K562 (cell line): ENCODE measurements around the gene NQO2. TPM values are rescaled to one million over a fixed set of nuclear protein-coding genes. Genes with fewer than 3 reads are reported as not detected.

Experiments used
- CXXC5 ChIP-seq: fragments of 250-450 bp; sonication (Bioruptor Pico); IDR thresholded peaks from 2 replicates; pipeline ENCODE4 v1.8.0; 2022; ENCODE audit warnings: inconsistent platforms, mild to moderate bottlenecking, moderate library complexity
- MCM2 ChIP-seq: fragments of 450-650 bp; IDR thresholded peaks from 2 replicates; pipeline ENCODE4 v1.6.1; 2017; ENCODE audit warnings: low read depth, mild to moderate bottlenecking
- PHF8 ChIP-seq: fragments of 200-600 bp; sonication (generic); IDR thresholded peaks from 2 replicates; pipeline ENCODE4 v1.6.1; 2012; ENCODE audit warnings: mixed run types, mild to moderate bottlenecking, inconsistent platforms, low read length, moderate library complexity, borderline replicate concordance
- PRMT5 ChIP-seq: sonication (generic); formaldehyde crosslinking; IDR thresholded peaks from 2 replicates; pipeline ENCODE4 v1.5.0; 2020; ENCODE audit warnings: missing genetic modification reagents
- RFX7 ChIP-seq: fragments of 250-450 bp; sonication (Bioruptor Pico); IDR thresholded peaks from 2 replicates; pipeline ENCODE4 v1.5.1; 2021; ENCODE audit warnings: mild to moderate bottlenecking
- SIN3B ChIP-seq: fragments of 450-650 bp; IDR thresholded peaks from 2 replicates; pipeline ENCODE4 v1.6.1; 2017; ENCODE audit warnings: low read depth, mild to moderate bottlenecking, moderate library complexity
- SIRT6 ChIP-seq: IDR thresholded peaks from one replicate; pipeline ENCODE4 v1.6.1; 2012; ENCODE audit warnings: low read depth, mild to moderate bottlenecking, control low read depth, inconsistent platforms, low read length, moderate library complexity
- SMAD1 ChIP-seq: fragments of 150-350 bp; IDR thresholded peaks from 2 replicates; pipeline ENCODE4 v1.6.1; 2014; ENCODE audit warnings: low read length, low read depth; ENCODE audit not compliant: partially characterized antibody
- SNIP1 ChIP-seq: fragments of 450-650 bp; IDR thresholded peaks from 2 replicates; pipeline ENCODE4 v1.7.1; 2017; ENCODE audit warnings: low read depth, mild to moderate bottlenecking
- WHSC1 ChIP-seq: IDR thresholded peaks from one replicate; pipeline ENCODE4 v1.6.1; 2012; ENCODE audit warnings: low read length, control low read depth, inconsistent platforms
- ZFP30 ChIP-seq: fragments of 250-450 bp; sonication (Bioruptor Pico); IDR thresholded peaks from 2 replicates; pipeline ENCODE4 v1.8.0; 2022; ENCODE audit warnings: moderate library complexity, mild to moderate bottlenecking, inconsistent platforms, borderline replicate concordance
- ZNF551 ChIP-seq: fragments of 250-450 bp; sonication (Bioruptor Pico); IDR thresholded peaks from 2 replicates; pipeline ENCODE4 v1.5.0; 2021; ENCODE audit warnings: mild to moderate bottlenecking, moderate library complexity
- polyA plus RNA-seq, 8 experiments: library from polyadenylated mRNA; depleted of rRNA in 4 of 8; stranded (reverse) in 5 of 8; unstranded in 3 of 8; fragments of >200 nt; fragmentation: Nextera tagmentation in 2 of 8; fragmentation: Illumina TruSeq in 1 of 8; extraction: Ambion mirVana in 2 of 8; extraction: Trizol in 1 of 8; gene quantifications; 2 replicates each; pipeline versions ENCODE4 v1.2.1 to v1.2.3, GENCODE V29; 2011 to 2014; ENCODE audit warnings: inconsistent platforms in 1 of 8, missing spikeins in 1 of 8
- total RNA-seq, 7 experiments: library from RNA; depleted of rRNA in 6 of 7; stranded (reverse); fragments of >200 nt in 6 of 7; fragmentation: Illumina TruSeq in 2 of 7; extraction: Trizol in 2 of 7; gene quantifications; 2 replicates each; pipeline versions ENCODE4 v1.2.1 to v1.2.3, GENCODE V29; 2011 to 2021; ENCODE audit warnings: low replicate concordance in 1 of 7
- TF ChIP-seq, protein P1 (sequence below): fragments of 250-450 bp; sonication (Bioruptor Pico); IDR thresholded peaks from 2 replicates; pipeline ENCODE4 v1.4.0; 2020
- TF ChIP-seq, protein P2 (sequence below): fragments of 250-450 bp; sonication (Bioruptor Pico); IDR thresholded peaks from 2 replicates; pipeline ENCODE4 v1.4.0; 2020
- TF ChIP-seq, protein P3 (sequence below): sonication (generic); formaldehyde crosslinking; IDR thresholded peaks from 2 replicates; pipeline ENCODE4 v1.8.1; 2023; ENCODE audit warnings: mild to moderate bottlenecking, missing genetic modification reagents
- TF ChIP-seq, protein P4 (sequence below): fragments of 250-450 bp; sonication (Bioruptor Pico); IDR thresholded peaks from 2 replicates; pipeline ENCODE4 v1.8.0; 2021; ENCODE audit warnings: moderate library complexity, mild to moderate bottlenecking, inconsistent platforms

The NQO2 gene
- total and polyA plus RNA-seq, 9 of the 15 experiments (the other 6 are each of a cell fraction or from before 2014, with no cell fraction given): 54.6 to 214 (median 116) TPM

DNA sequence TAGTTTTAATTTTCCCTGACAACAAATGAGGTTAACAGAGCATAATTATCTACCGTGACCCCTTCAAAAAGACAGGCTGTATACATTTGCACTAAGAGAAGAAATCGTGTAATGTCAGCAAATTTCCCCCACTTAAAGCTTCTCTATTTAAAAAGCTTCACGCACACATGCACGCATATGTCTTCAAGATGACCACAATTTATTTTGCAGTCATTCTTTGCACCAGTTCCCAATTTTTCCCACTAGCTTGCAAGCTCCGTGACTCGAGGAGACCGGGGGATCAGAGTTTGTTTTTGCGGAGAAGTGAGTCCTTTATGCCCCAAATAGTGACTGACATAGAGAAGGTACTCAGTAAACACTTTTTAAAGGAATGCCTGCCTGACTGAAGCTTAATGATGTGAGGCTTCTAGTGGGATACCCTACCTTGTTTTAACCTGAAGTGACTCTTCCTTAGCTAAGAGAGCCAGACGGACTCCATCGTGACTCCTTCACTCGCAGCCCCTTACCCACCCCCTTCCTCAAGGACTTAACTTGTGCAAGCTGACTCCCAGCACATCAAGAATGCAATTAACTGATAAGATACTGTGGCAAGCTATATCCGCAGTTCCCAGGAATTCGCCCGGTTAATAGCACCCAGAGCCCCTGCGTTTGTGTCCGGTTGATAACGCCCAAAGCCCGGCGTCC is 9.3 kb upstream of the NQO2 start (continued):
- TF ChIP-seq, protein P1, sequence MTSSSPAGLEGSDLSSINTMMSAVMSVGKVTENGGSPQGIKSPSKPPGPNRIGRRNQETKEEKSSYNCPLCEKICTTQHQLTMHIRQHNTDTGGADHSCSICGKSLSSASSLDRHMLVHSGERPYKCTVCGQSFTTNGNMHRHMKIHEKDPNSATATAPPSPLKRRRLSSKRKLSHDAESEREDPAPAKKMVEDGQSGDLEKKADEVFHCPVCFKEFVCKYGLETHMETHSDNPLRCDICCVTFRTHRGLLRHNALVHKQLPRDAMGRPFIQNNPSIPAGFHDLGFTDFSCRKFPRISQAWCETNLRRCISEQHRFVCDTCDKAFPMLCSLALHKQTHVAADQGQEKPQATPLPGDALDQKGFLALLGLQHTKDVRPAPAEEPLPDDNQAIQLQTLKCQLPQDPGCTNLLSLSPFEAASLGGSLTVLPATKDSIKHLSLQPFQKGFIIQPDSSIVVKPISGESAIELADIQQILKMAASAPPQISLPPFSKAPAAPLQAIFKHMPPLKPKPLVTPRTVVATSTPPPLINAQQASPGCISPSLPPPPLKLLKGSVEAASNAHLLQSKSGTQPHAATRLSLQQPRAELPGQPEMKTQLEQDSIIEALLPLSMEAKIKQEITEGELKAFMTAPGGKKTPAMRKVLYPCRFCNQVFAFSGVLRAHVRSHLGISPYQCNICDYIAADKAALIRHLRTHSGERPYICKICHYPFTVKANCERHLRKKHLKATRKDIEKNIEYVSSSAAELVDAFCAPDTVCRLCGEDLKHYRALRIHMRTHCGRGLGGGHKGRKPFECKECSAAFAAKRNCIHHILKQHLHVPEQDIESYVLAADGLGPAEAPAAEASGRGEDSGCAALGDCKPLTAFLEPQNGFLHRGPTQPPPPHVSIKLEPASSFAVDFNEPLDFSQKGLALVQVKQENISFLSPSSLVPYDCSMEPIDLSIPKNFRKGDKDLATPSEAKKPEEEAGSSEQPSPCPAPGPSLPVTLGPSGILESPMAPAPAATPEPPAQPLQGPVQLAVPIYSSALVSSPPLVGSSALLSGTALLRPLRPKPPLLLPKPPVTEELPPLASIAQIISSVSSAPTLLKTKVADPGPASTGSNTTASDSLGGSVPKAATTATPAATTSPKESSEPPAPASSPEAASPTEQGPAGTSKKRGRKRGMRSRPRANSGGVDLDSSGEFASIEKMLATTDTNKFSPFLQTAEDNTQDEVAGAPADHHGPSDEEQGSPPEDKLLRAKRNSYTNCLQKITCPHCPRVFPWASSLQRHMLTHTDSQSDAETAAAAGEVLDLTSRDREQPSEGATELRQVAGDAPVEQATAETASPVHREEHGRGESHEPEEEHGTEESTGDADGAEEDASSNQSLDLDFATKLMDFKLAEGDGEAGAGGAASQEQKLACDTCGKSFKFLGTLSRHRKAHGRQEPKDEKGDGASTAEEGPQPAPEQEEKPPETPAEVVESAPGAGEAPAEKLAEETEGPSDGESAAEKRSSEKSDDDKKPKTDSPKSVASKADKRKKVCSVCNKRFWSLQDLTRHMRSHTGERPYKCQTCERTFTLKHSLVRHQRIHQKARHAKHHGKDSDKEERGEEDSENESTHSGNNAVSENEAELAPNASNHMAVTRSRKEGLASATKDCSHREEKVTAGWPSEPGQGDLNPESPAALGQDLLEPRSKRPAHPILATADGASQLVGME (CRISPR knock-in tag): peak; percentile 75; the same call in 1 of the 2 replicates
- TF ChIP-seq PHF8: no peak
- TF ChIP-seq SNIP1: 0 out of 2 replicates have a peak, but pooled peaks have one; percentile 8
- TF ChIP-seq SIN3B: no peak
- no peak for TF ChIP-seq PRMT5 (CRISPR knock-in tag)
- peak; percentile 78; the same call in 1 of the 2 replicates for TF ChIP-seq ZNF551 (CRISPR knock-in tag)
- TF ChIP-seq, protein P2, sequence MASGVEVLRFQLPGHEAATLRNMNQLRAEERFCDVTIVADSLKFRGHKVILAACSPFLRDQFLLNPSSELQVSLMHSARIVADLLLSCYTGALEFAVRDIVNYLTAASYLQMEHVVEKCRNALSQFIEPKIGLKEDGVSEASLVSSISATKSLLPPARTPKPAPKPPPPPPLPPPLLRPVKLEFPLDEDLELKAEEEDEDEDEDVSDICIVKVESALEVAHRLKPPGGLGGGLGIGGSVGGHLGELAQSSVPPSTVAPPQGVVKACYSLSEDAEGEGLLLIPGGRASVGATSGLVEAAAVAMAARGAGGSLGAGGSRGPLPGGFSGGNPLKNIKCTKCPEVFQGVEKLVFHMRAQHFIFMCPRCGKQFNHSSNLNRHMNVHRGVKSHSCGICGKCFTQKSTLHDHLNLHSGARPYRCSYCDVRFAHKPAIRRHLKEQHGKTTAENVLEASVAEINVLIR (CRISPR knock-in tag): peak; percentile 72
- TF ChIP-seq, protein P3, sequence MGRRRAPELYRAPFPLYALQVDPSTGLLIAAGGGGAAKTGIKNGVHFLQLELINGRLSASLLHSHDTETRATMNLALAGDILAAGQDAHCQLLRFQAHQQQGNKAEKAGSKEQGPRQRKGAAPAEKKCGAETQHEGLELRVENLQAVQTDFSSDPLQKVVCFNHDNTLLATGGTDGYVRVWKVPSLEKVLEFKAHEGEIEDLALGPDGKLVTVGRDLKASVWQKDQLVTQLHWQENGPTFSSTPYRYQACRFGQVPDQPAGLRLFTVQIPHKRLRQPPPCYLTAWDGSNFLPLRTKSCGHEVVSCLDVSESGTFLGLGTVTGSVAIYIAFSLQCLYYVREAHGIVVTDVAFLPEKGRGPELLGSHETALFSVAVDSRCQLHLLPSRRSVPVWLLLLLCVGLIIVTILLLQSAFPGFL (CRISPR knock-in tag): no peak
- TF ChIP-seq ZFP30: no peak
- no peak for TF ChIP-seq WHSC1
- TF ChIP-seq RFX7 (CRISPR knock-in tag): no peak
- TF ChIP-seq MCM2: no peak
- peak; percentile 82 for TF ChIP-seq CXXC5
- TF ChIP-seq, protein P4, sequence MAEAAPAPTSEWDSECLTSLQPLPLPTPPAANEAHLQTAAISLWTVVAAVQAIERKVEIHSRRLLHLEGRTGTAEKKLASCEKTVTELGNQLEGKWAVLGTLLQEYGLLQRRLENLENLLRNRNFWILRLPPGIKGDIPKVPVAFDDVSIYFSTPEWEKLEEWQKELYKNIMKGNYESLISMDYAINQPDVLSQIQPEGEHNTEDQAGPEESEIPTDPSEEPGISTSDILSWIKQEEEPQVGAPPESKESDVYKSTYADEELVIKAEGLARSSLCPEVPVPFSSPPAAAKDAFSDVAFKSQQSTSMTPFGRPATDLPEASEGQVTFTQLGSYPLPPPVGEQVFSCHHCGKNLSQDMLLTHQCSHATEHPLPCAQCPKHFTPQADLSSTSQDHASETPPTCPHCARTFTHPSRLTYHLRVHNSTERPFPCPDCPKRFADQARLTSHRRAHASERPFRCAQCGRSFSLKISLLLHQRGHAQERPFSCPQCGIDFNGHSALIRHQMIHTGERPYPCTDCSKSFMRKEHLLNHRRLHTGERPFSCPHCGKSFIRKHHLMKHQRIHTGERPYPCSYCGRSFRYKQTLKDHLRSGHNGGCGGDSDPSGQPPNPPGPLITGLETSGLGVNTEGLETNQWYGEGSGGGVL (CRISPR knock-in tag): peak; percentile 29; the same call in 1 of the 2 replicates
- TF ChIP-seq SMAD1: peak; percentile 29
- no peak for TF ChIP-seq SIRT6
